KOPT-K1 (cell line): ENCODE measurements around the gene NOS3.

Experiments
- H3K27ac ChIP-seq: fragments of 200-600 bp; sonication (generic); 2 replicates; pipeline ENCODE4 v1.5.1; 2016; ENCODE audit warnings: antibody characterized with exemption, mild to moderate bottlenecking, low read depth, low read length; ENCODE audit not compliant: poor library complexity, severe bottlenecking
- H3K36me3 ChIP-seq: fragments of 200-600 bp; sonication (generic); 2 replicates; pipeline ENCODE4 v1.5.1; 2017; ENCODE audit warnings: antibody characterized with exemption, mild to moderate bottlenecking, low read length, moderate library complexity; ENCODE audit not compliant: insufficient read depth
- H3K9me3 ChIP-seq: fragments of 200-600 bp; sonication (generic); 2 replicates; pipeline ENCODE4 v1.5.1; 2017; ENCODE audit warnings: antibody characterized with exemption, low read length, mild to moderate bottlenecking; ENCODE audit not compliant: insufficient read depth, poor library complexity, severe bottlenecking

The NOS3 gene

GRCh38 chr7:150979713-150980390 is 11.0 kb upstream of the NOS3 start:
- Histone ChIP-seq H3K36me3 (no peaks in the 10 kb centered on the region), H3K9me3 (no peaks in the 10 kb centered on the region), H3K27ac (no peak overlapping the region)

GRCh38 chr7:150980663-150981062 is 10.2 kb upstream of the NOS3 start:
- H3K9me3 ChIP-seq: no peaks in the 10 kb centered on the region
- no peak overlapping the region for H3K27ac ChIP-seq

GRCh38 chr7:150981644-150982043 is 9.2 kb upstream of the NOS3 start:
- Histone ChIP-seq H3K9me3 (no peaks in the 10 kb centered on the region), H3K36me3 (no peaks in the 10 kb centered on the region), H3K27ac (no peak overlapping the region)

More at GRCh38 chr7:150980663-150981062, 10.2 kb upstream of the NOS3 start:
- no peaks in the 10 kb centered on the region for H3K36me3 ChIP-seq

GRCh38 chr7:150982351-150982750 is 8.5 kb upstream of the NOS3 start:
- H3K36me3 ChIP-seq: no peaks in the 10 kb centered on the region
- no peak overlapping the region for H3K27ac ChIP-seq
- H3K9me3 ChIP-seq: no peaks in the 10 kb centered on the region

- H3K9me3 ChIP-seq: no peaks in the 10 kb centered on the region
- H3K36me3 ChIP-seq: no peaks in the 10 kb centered on the region
- H3K27ac ChIP-seq: no peak overlapping the region
Measured at GRCh38 chr7:150983893-150984368, 6.9 kb upstream of the NOS3 start.

- Histone ChIP-seq H3K36me3 (no peaks in the 10 kb centered on the region), H3K9me3 (peaks cover 9% of the 10 kb centered on the region), H3K27ac (no peak overlapping the region)
Measured at GRCh38 chr7:150986099-150986512, 4.7 kb upstream of the NOS3 start.

GRCh38 chr7:150986556-150986955 is 4.3 kb upstream of the NOS3 start:
- Histone ChIP-seq H3K36me3 (no peaks in the 10 kb centered on the region), H3K27ac (no peak overlapping the region), H3K9me3 (peaks cover 9% of the 10 kb centered on the region)

GRCh38 chr7:150988230-150989226 is 2.3 kb upstream of the NOS3 start:
- no peaks in the 10 kb centered on the region for H3K36me3 ChIP-seq
- peaks cover 9% of the 10 kb centered on the region for H3K9me3 ChIP-seq
- H3K27ac ChIP-seq: no peak overlapping the region

GRCh38 chr7:150989456-150989855 is 1.4 kb upstream of the NOS3 start:
- H3K27ac ChIP-seq: no peak overlapping the region
- peaks cover 9% of the 10 kb centered on the region for H3K9me3 ChIP-seq
- H3K36me3 ChIP-seq: no peaks in the 10 kb centered on the region

- Histone ChIP-seq H3K27ac (no peak overlapping the region), H3K36me3 (no peaks in the 10 kb centered on the region), H3K9me3 (peaks cover 9% of the 10 kb centered on the region)
Measured at GRCh38 chr7:150992051-150992640, 1.3 kb downstream of the NOS3 start.

- no peaks in the 10 kb centered on the region for H3K36me3 ChIP-seq
- no peak overlapping the region for H3K27ac ChIP-seq
Measured at GRCh38 chr7:150992833-150993302, 2.1 kb downstream of the NOS3 start.

GRCh38 chr7:150993511-150993910 is 2.7 kb downstream of the NOS3 start:
- Histone ChIP-seq H3K9me3 (peaks cover 9% of the 10 kb centered on the region), H3K36me3 (no peaks in the 10 kb centered on the region), H3K27ac (no peak overlapping the region)

More at GRCh38 chr7:150992833-150993302, 2.1 kb downstream of the NOS3 start:
- peaks cover 9% of the 10 kb centered on the region for H3K9me3 ChIP-seq

- Histone ChIP-seq H3K27ac (no peak overlapping the region), H3K9me3 (peaks cover 9% of the 10 kb centered on the region), H3K36me3 (no peaks in the 10 kb centered on the region)
Measured at GRCh38 chr7:150994141-150994837, 3.5 kb downstream of the NOS3 start.

GRCh38 chr7:150994838-150995510 is 4.2 kb downstream of the NOS3 start:
- peaks cover 9% of the 10 kb centered on the region for H3K9me3 ChIP-seq
- no peaks in the 10 kb centered on the region for H3K36me3 ChIP-seq
- H3K27ac ChIP-seq: no peak overlapping the region
